ENCODE data around the gene RAP1GAP2. TPM values are rescaled to one million over a fixed set of nuclear protein-coding genes. Genes with fewer than 3 reads are reported as not detected.

Gene RAP1GAP2
- total RNA-seq, 4 donors from 2014 or later = 1.5 to 23.1 (median 6.7) TPM

- DNase-seq = no peak
- H3K4me3 ChIP-seq = no peak overlapping the region
- peaks cover 6% of the 10 kb centered on the region in 2 donors for H3K4me1 ChIP-seq
- H3K9me3 ChIP-seq = no peaks in the 10 kb centered on the region
- no peaks in the 10 kb centered on the region for H3K36me3 ChIP-seq
- H3K27ac ChIP-seq = no peak overlapping the region
- TF ChIP-seq POLR2A (IDR thresholded peaks at IDR 0.05) (no peak), CTCF (IDR thresholded peaks at IDR 0.05) (no peak)
- intact Hi-C loops (cut with DNase I; ENCODE audit: low total_unique reads) = no loop called here
- no peaks in the 10 kb centered on the region for H3K27me3 ChIP-seq
These were observed 211.4 kb downstream of the RAP1GAP2 start for GRCh38 chr17:3007651-3008121.

GRCh38 chr17:3008336-3009288 lies 212.4 kb downstream of the RAP1GAP2 start:
- H3K9me3 ChIP-seq = no peaks in the 10 kb centered on the region
- no peaks in the 10 kb centered on the region for H3K27me3 ChIP-seq
- intact Hi-C loops (cut with DNase I; ENCODE audit: low total_unique reads) = no loop called here
- H3K36me3 ChIP-seq = no peaks in the 10 kb centered on the region
- H3K27ac ChIP-seq = no peak overlapping the region
- peaks cover 6% of the 10 kb centered on the region in 2 donors for H3K4me1 ChIP-seq
- H3K4me3 ChIP-seq = no peak overlapping the region
- no peak for DNase-seq
- TF ChIP-seq CTCF (IDR thresholded peaks at IDR 0.05) = no peak
- no peak for TF ChIP-seq POLR2A (IDR thresholded peaks at IDR 0.05)

DNA sequence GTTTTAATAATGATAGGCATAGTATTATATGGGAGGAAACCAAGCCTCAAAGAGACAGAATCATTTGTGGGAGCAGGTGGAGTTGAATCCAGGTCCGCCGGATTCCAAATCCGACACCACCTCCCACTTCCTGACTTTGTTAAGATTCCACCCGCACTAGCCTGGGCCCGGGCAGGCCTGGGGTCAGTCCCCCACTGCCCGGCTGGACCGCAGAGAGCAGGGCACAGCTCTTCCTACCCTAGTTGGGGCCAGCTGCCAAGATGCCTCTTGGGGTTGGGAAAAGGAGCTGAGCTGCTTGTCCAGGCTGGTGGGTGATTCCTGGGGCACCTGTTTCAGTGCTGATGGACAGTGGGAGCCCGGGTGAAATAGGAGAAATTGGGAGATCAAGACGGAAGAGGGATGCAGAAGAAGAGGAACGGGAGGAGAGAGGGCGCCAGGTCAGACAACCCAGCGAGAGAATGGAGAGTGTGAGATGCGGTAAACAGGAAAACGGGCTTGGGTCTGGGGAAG lies 213.2 kb downstream of the RAP1GAP2 start:
- Histone ChIP-seq H3K36me3 (no peaks in the 10 kb centered on the region), H3K27ac (no peak overlapping the region), H3K9me3 (no peaks in the 10 kb centered on the region), H3K27me3 (no peaks in the 10 kb centered on the region), H3K4me1 (peaks cover 3 to 5% of the 10 kb centered on the region in 2 donors), H3K4me3 (no peak overlapping the region)
- no peak for DNase-seq
- no peak for TF ChIP-seq CTCF (IDR thresholded peaks at IDR 0.05)
- no peak for TF ChIP-seq POLR2A (IDR thresholded peaks at IDR 0.05)
- intact Hi-C loops (cut with DNase I; ENCODE audit: low total_unique reads) = no loop called here

DNA sequence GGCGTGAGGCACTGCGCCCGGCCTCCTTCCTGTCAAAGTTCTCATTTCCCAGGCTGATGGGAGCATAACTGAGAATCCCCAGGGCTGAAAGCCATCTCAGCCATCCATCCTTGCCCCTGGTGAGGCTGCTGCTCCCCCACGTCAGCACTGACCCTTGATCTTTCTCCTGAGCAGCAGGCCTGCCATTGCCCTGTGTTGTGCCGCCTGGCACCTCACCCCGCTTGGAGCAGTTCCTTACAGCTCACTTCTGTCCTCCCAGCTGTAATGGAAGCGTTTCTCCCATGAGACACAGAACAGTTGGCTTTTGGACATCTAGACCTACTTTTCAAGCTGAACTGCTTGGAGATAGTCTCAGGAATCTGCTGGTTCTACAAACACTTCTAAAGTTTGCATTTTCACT lies 215.7 kb downstream of the RAP1GAP2 start:
- Histone ChIP-seq H3K4me1 (no peaks in the 10 kb centered on the region), H3K36me3 (no peaks in the 10 kb centered on the region), H3K9me3 (no peaks in the 10 kb centered on the region), H3K27me3 (no peaks in the 10 kb centered on the region), H3K27ac (no peak overlapping the region), H3K4me3 (no peak overlapping the region)
- intact Hi-C loops (cut with DNase I; ENCODE audit: low total_unique reads) = loop anchor here (5.0 kb wide), 2 partner anchors 165 to 185 kb away; no protein-coding TSS in a partner anchor
- TF ChIP-seq POLR2A (IDR thresholded peaks at IDR 0.05) (no peak), CTCF (IDR thresholded peaks at IDR 0.05) (no peak)
- DNase-seq = no peak

All from uterus (tissue), 4 donors.